Lower lobe of right lung (tissue), 2 donors: ENCODE data around the gene FAM107A. TPM values are rescaled to one million over a fixed set of nuclear protein-coding genes. Genes with fewer than 3 reads are reported as not detected.

ENCODE experiments used
- ATAC-seq, 2 donors: fragments of 200-7000 bp; cut with Tn5 transposase; one replicate each; pipeline ENCODE4 v1.9.1; 2020 to 2022; ENCODE audit warnings: mild to moderate bottlenecking in 2 of 2, moderate library complexity in 2 of 2
- DNase-seq: peaks from one replicate; pipeline ENCODE4 v3.0.0-alpha.2; 2020
- H3K27ac ChIP-seq: fragments of 200-600 bp; one replicate; pipeline ENCODE4 v1.8.0; 2022
- H3K27me3 ChIP-seq: fragments of 200-600 bp; one replicate; pipeline ENCODE4 v1.8.0; 2022; ENCODE audit warnings: low read depth
- H3K36me3 ChIP-seq: fragments of 200-600 bp; one replicate; pipeline ENCODE4 v1.8.0; 2022; ENCODE audit warnings: mild to moderate bottlenecking
- H3K4me1 ChIP-seq: fragments of 200-600 bp; one replicate; pipeline ENCODE4 v1.8.0; 2022
- H3K4me3 ChIP-seq: fragments of 200-600 bp; one replicate; pipeline ENCODE4 v1.8.0; 2022; ENCODE audit warnings: mild to moderate bottlenecking
- H3K9me3 ChIP-seq: fragments of 200-600 bp; one replicate; pipeline ENCODE4 v1.8.0; 2022
- CTCF ChIP-seq: fragments of 200-600 bp; IDR thresholded peaks from one replicate; pipeline ENCODE4 v1.8.0; 2022; ENCODE audit warnings: antibody characterized with exemption, mild to moderate bottlenecking
- intact Hi-C: fragments of 100-400 bp; cut with DNase I; formaldehyde crosslinking; loops from one replicate; pipeline ENCODE4 v1.11.0; 2022
- long read RNA-seq: library from polyadenylated mRNA; unstranded; transcript quantifications from one replicate; pipeline ENCODE4 v2.0.0, GENCODE V29; 2021
- total RNA-seq: library from RNA; stranded (reverse); fragmentation: NEBNext Ultra II Directional; extraction: Animal tissue kit (Norgen Biotek cat#: 25700); gene quantifications from one replicate; pipeline ENCODE4 v1.2.1, GENCODE V29; 2021
- donor health status: DM: no; HTN: yes; CAD: no; lungs with severe emphysema.

The FAM107A gene
- total RNA-seq, result 74.5 TPM
- long read RNA-seq, transcript FAM107A-201 (4 exons, 3,367 nt), result major isoform, 64 of 150 reads
- long read RNA-seq, partial matches to known transcripts, result 8 of 150 reads
- long read RNA-seq, other reads (novel, unspliced or antisense), result 77 of 150 reads

- Histone ChIP-seq H3K4me1 (no peaks in the 10 kb centered on the region), H3K36me3 (peaks cover 4% of the 10 kb centered on the region), H3K9me3 (no peaks in the 10 kb centered on the region), H3K27ac (peak within 1 kb of the TSS; percentile 88), H3K4me3 (peak within 1 kb of the TSS; percentile 52), H3K27me3 (no peaks in the 10 kb centered on the region)
- ATAC-seq (peak; percentile 66 to 79), DNase-seq (no peak)
- intact Hi-C loops, result loop anchor here (10.0 kb wide), 1 partner anchor 47 kb away; no protein-coding TSS in a partner anchor
- no peak for TF ChIP-seq CTCF
These were observed at the start of gene FAM107A for GRCh38 chr3:58577269-58577821. FAM107A (minus strand) TSS chr3:58577391; CDS start chr3:58569860, 7,531 bp downstream.

GRCh38 chr3:58625196-58625824 lies 48.1 kb upstream of the FAM107A start:
- no peak for ATAC-seq
- H3K36me3 ChIP-seq, result no peaks in the 10 kb centered on the region
- no peak for TF ChIP-seq CTCF
- H3K4me1 ChIP-seq, result peaks cover 34% of the 10 kb centered on the region
- no peak overlapping the region for H3K4me3 ChIP-seq
- H3K27me3 ChIP-seq, result no peaks in the 10 kb centered on the region
- intact Hi-C loops, result loop anchor here (10.0 kb wide), 1 partner anchor 51 kb away; the partner anchor contains the start of gene FAM107A
- no peaks in the 10 kb centered on the region for H3K9me3 ChIP-seq
- DNase-seq, result no peak
- no peak overlapping the region for H3K27ac ChIP-seq

GRCh38 chr3:58624550-58624949 lies 47.4 kb upstream of the FAM107A start:
- Histone ChIP-seq H3K27ac (no peak overlapping the region), H3K27me3 (no peaks in the 10 kb centered on the region), H3K4me1 (peaks cover 27% of the 10 kb centered on the region), H3K9me3 (no peaks in the 10 kb centered on the region), H3K36me3 (no peaks in the 10 kb centered on the region), H3K4me3 (no peak overlapping the region)
- ATAC-seq, result no peak
- intact Hi-C loops, result loop anchor here (10.0 kb wide), 1 partner anchor 50 kb away; the partner anchor contains the start of gene FAM107A
- DNase-seq, result no peak
- TF ChIP-seq CTCF, result no peak

- no peaks in the 10 kb centered on the region for H3K27me3 ChIP-seq
- peaks cover 21% of the 10 kb centered on the region for H3K4me1 ChIP-seq
- DNase-seq, result no peak
- TF ChIP-seq CTCF, result no peak
- no peaks in the 10 kb centered on the region for H3K36me3 ChIP-seq
- no peak overlapping the region for H3K4me3 ChIP-seq
- H3K9me3 ChIP-seq, result no peaks in the 10 kb centered on the region
- intact Hi-C loops, result loop anchor here (10.0 kb wide), 1 partner anchor 49 kb away; the partner anchor contains the start of gene FAM107A
- no peak overlapping the region for H3K27ac ChIP-seq
- no peak for ATAC-seq
These were observed 46.8 kb upstream of the FAM107A start for GRCh38 chr3:58623961-58624360.

- Histone ChIP-seq H3K36me3 (no peaks in the 10 kb centered on the region), H3K27me3 (no peaks in the 10 kb centered on the region), H3K9me3 (no peaks in the 10 kb centered on the region), H3K4me1 (peaks cover 16% of the 10 kb centered on the region), H3K4me3 (no peak overlapping the region), H3K27ac (no peak overlapping the region)
- DNase-seq (no peak), ATAC-seq (no peak)
- TF ChIP-seq CTCF, result no peak
- intact Hi-C loops, result loop anchor here (10.0 kb wide), 1 partner anchor 49 kb away; the partner anchor contains the start of gene FAM107A
These were observed 46.3 kb upstream of the FAM107A start for GRCh38 chr3:58623478-58623877.
